H1 (cell line): ENCODE data around the gene DAGLA. TPM values are rescaled to one million over a fixed set of nuclear protein-coding genes. Genes with fewer than 3 reads are reported as not detected.

Source experiments
- CTCF ChIA-PET: fragments of 300-600 bp; sonication (Branson Sonifier 250); formaldehyde crosslinking; loops from one replicate; lab custom pipeline; 2021; ENCODE audit not compliant: partially characterized antibody; lab: Charles Lee
- POLR2A ChIA-PET: fragments of 300-600 bp; sonication (Branson Sonifier 250); formaldehyde crosslinking; loops from one replicate; lab custom pipeline; 2021; ENCODE audit warnings: inconsistent platforms; ENCODE audit not compliant: partially characterized antibody; lab: Charles Lee
- DNase-seq, 2 experiments: peaks; one replicate each; pipeline versions ENCODE4 v3.0.0 to v3.0.0-alpha.2; 2010 to 2022; ENCODE audit warnings: low spot score in 2 of 2, low read depth in 1 of 2, mixed read lengths in 1 of 2
- FAIRE-seq: peaks from 2 replicates; lab custom pipeline; 2011; peaks lifted over from hg19 to GRCh38; lab: Jason Lieb, UNC
- H2AFZ ChIP-seq: 2 replicates; pipeline ENCODE4 v1.8.1; 2012; ENCODE audit warnings: low read length, inconsistent platforms
- H2AK5ac ChIP-seq: 2 replicates; pipeline ENCODE4 v1.6.1; 2013; ENCODE audit warnings: low read depth, low read length
- H2BK120ac ChIP-seq: replicated peaks from 2 replicates; pipeline ENCODE3; 2013; ENCODE audit warnings: low read depth, low read length, inconsistent platforms
- H2BK12ac ChIP-seq: 2 replicates; pipeline ENCODE4 v1.6.1; 2013; ENCODE audit warnings: low read depth, low read length
- H2BK15ac ChIP-seq: 2 replicates; pipeline ENCODE4 v1.6.1; 2013; ENCODE audit warnings: low read length
- H2BK20ac ChIP-seq: 2 replicates; pipeline ENCODE4 v1.6.1; 2013; ENCODE audit warnings: low read length
- H2BK5ac ChIP-seq: 2 replicates; pipeline ENCODE4 v1.6.1; 2013; ENCODE audit warnings: low read depth, low read length
- H3K14ac ChIP-seq: 2 replicates; pipeline ENCODE4 v1.6.1; 2013; ENCODE audit warnings: inconsistent platforms; ENCODE audit not compliant: insufficient read length
- H3K18ac ChIP-seq: 2 replicates; pipeline ENCODE4 v1.6.1; 2013; ENCODE audit warnings: low read length; ENCODE audit errors: extremely low read depth
- H3K23ac ChIP-seq: 2 replicates; pipeline ENCODE4 v1.6.1; 2013; ENCODE audit warnings: inconsistent platforms; ENCODE audit not compliant: insufficient read length
- H3K23me2 ChIP-seq: 2 replicates; pipeline ENCODE4 v1.6.1; 2013; ENCODE audit warnings: low read depth, low read length
- H3K27ac ChIP-seq: 2 replicates; pipeline ENCODE4 v1.6.1; 2011; ENCODE audit warnings: low read depth, low read length, inconsistent platforms
- H3K27me3 ChIP-seq, 4 experiments: replicated peaks in 1 of 4; 1 replicate in 1 of 4; 2 replicates in 3 of 4; pipeline versions ENCODE4 v1.6.1 to v1.8.1; 2011 to 2013; ENCODE audit warnings: low read length in 3 of 4, mild to moderate bottlenecking in 3 of 4, inconsistent platforms in 2 of 4, mixed read lengths in 2 of 4, moderate library complexity in 1 of 4; ENCODE audit not compliant: control insufficient read depth in 3 of 4, insufficient read depth in 3 of 4; ENCODE audit errors: extremely low read depth in 1 of 4
- H3K36me3 ChIP-seq, 4 experiments: 2 replicates each; pipeline versions ENCODE4 v1.6.1 to v1.8.1; 2011 to 2013; ENCODE audit warnings: mild to moderate bottlenecking in 4 of 4, low read length in 3 of 4, moderate library complexity in 2 of 4, control low read depth in 1 of 4, inconsistent platforms in 1 of 4; ENCODE audit not compliant: insufficient read depth in 4 of 4, control insufficient read depth in 2 of 4
- H3K4ac ChIP-seq: replicated peaks from 2 replicates; pipeline ENCODE3; 2013; ENCODE audit warnings: low read length, low read depth, mixed read lengths, inconsistent platforms; ENCODE audit not compliant: insufficient read length
- H3K4me1 ChIP-seq, 4 experiments: replicated peaks in 1 of 4; 1 replicate in 1 of 4; 2 replicates in 3 of 4; pipeline versions ENCODE4 v1.6.1 to v1.8.1; 2011 to 2013; ENCODE audit warnings: low read length in 3 of 4, inconsistent platforms in 2 of 4, mixed read lengths in 1 of 4; ENCODE audit not compliant: insufficient read depth in 4 of 4, control insufficient read depth in 3 of 4
- H3K4me2 ChIP-seq, 2 experiments: 2 replicates each; pipeline versions ENCODE4 v1.6.1 to v1.8.1; 2011 to 2013; ENCODE audit warnings: low read depth in 2 of 2, low read length in 2 of 2, control low read depth in 1 of 2, inconsistent platforms in 1 of 2, mild to moderate bottlenecking in 1 of 2; ENCODE audit not compliant: insufficient read depth in 1 of 2
- H3K4me3 ChIP-seq, 4 experiments: fragments of 200-600, 300-600 bp in 1 of 4; sonication (generic), shearing (Covaris generic), sonication (Bioruptor Twin) in 1 of 4; 2 replicates each; pipeline versions ENCODE4 v1.5.1 to v1.8.1; 2011 to 2016; ENCODE audit warnings: low read length in 4 of 4, low read depth in 3 of 4, control low read depth in 2 of 4, inconsistent platforms in 2 of 4, mild to moderate bottlenecking in 2 of 4, mixed read lengths in 1 of 4, moderate library complexity in 1 of 4; ENCODE audit not compliant: insufficient read depth in 2 of 4; ENCODE audit errors: extremely low read depth in 1 of 4
- H3K56ac ChIP-seq: replicated peaks from 2 replicates; pipeline ENCODE3; 2013; ENCODE audit warnings: low read depth, mild to moderate bottlenecking, mixed read lengths, low read length, inconsistent platforms; ENCODE audit not compliant: insufficient read length
- H3K79me1 ChIP-seq: 2 replicates; pipeline ENCODE4 v1.6.1; 2013; ENCODE audit warnings: low read depth, low read length, control low read depth
- H3K79me2 ChIP-seq, 2 experiments: 2 replicates each; pipeline versions ENCODE4 v1.6.1 to v1.8.1; 2012 to 2013; ENCODE audit warnings: low read length in 2 of 2, mild to moderate bottlenecking in 2 of 2, inconsistent platforms in 1 of 2; ENCODE audit not compliant: insufficient read depth in 2 of 2, control insufficient read depth in 1 of 2
- H3K9ac ChIP-seq, 4 experiments: replicated peaks in 1 of 4; 1 replicate in 1 of 4; 2 replicates in 3 of 4; pipeline versions ENCODE4 v1.6.1 to v1.8.1; 2011 to 2013; ENCODE audit warnings: low read depth in 3 of 4, low read length in 3 of 4, control low read depth in 2 of 4, mild to moderate bottlenecking in 2 of 4, moderate library complexity in 2 of 4, inconsistent platforms in 1 of 4; ENCODE audit errors: extremely low read depth in 1 of 4
- H3K9me3 ChIP-seq, 2 experiments: 2 replicates each; pipeline versions ENCODE4 v1.6.1 to v1.8.1; 2012 to 2013; ENCODE audit warnings: mild to moderate bottlenecking in 2 of 2, moderate library complexity in 2 of 2, control low read depth in 1 of 2, inconsistent platforms in 1 of 2, low read depth in 1 of 2, low read length in 1 of 2, mixed read lengths in 1 of 2; ENCODE audit not compliant: insufficient read depth in 2 of 2
- H4K20me1 ChIP-seq, 2 experiments: replicated peaks in 1 of 2; 2 replicates each; pipeline versions ENCODE3 to v1.8.1; 2011 to 2013; ENCODE audit warnings: inconsistent platforms in 2 of 2, low read length in 2 of 2, mild to moderate bottlenecking in 1 of 2; ENCODE audit not compliant: insufficient read depth in 2 of 2, control insufficient read depth in 1 of 2
- H4K5ac ChIP-seq: 2 replicates; pipeline ENCODE4 v1.6.1; 2013; ENCODE audit warnings: low read length, low read depth, mixed read lengths, inconsistent platforms; ENCODE audit not compliant: insufficient read length
- H4K8ac ChIP-seq: 2 replicates; pipeline ENCODE4 v1.8.0; 2013; ENCODE audit warnings: mild to moderate bottlenecking, moderate library complexity, low read length, inconsistent platforms; ENCODE audit not compliant: insufficient read depth; ENCODE audit errors: extremely low read depth
- H4K91ac ChIP-seq: replicated peaks from 2 replicates; pipeline ENCODE3; 2013; ENCODE audit warnings: low read length, mixed read lengths, inconsistent platforms; ENCODE audit not compliant: insufficient read length
- HDAC2 ChIP-seq, 2 experiments: fragments of 300-600 bp in 1 of 2; sonication (generic) in 1 of 2; IDR thresholded peaks; 2 replicates each; pipeline ENCODE4 v1.6.1; 2011 to 2012; ENCODE audit warnings: low read depth in 2 of 2, low read length in 2 of 2, mild to moderate bottlenecking in 2 of 2, moderate library complexity in 2 of 2, borderline replicate concordance in 1 of 2, inconsistent platforms in 1 of 2
- MAFK ChIP-seq: IDR thresholded peaks from 2 replicates; pipeline ENCODE4 v1.6.1; 2012; ENCODE audit warnings: low read depth, mild to moderate bottlenecking, improper control_type of control experiment, low read length
- POLR2A ChIP-seq, 2 experiments: IDR thresholded peaks; 1 replicate in 1 of 2; 2 replicates in 1 of 2; pipeline ENCODE4 v1.6.1; 2011; ENCODE audit warnings: low read depth in 2 of 2, low read length in 2 of 2, mild to moderate bottlenecking in 2 of 2; ENCODE audit errors: control extremely low read depth in 1 of 2
- SUZ12 ChIP-seq: fragments of 200-600 bp; sonication (generic); IDR thresholded peaks from 2 replicates; pipeline ENCODE4 v1.6.1; 2012; ENCODE audit warnings: mild to moderate bottlenecking, inconsistent platforms, low read length, moderate library complexity, mixed read lengths
- WGBS, 2 experiments: shearing (Covaris generic) in 1 of 2; methylation state at CpG; one replicate each; pipeline versions ENCODE4 v1.1.6 to v1.1.7; 2013 to 2015; ENCODE audit warnings: low lambda C conversion rate in 2 of 2, mixed read lengths in 2 of 2, inconsistent platforms in 1 of 2, low coverage in 1 of 2, missing lambda C conversion rate in 1 of 2; ENCODE audit not compliant: insufficient replicate concordance in 2 of 2, insufficient coverage in 1 of 2, insufficient read length in 1 of 2; ENCODE audit errors: extremely low coverage in 1 of 2, missing lambda C conversion rate in 1 of 2; 5-methylcytosine and 5-hydroxymethylcytosine counted together
- polyA plus RNA-seq, 7 experiments: library from polyadenylated mRNA; depleted of rRNA in 3 of 7; stranded (reverse) in 5 of 7; unstranded in 2 of 7; fragments of >200 nt in 5 of 7; fragments of 200-250 nt in 2 of 7; gene quantifications; 1 replicate in 5 of 7; 2 replicates in 1 of 7; 4 replicates in 1 of 7; pipeline versions ENCODE4 v1.2.1 to v1.2.3, GENCODE V29; 2011 to 2013; ENCODE audit warnings: missing spikeins in 2 of 7, mixed read lengths in 2 of 7
- total RNA-seq: library from RNA; stranded (reverse); fragmentation: NEBNext Ultra II Directional; extraction: Animal tissue kit (Norgen Biotek cat#: 25700); gene quantifications from 2 replicates; pipeline ENCODE4 v1.2.1, GENCODE V29; 2021

DAGLA gene
- total and polyA plus RNA-seq, 2 of the 8 experiments (the other 6 are each of a cell fraction or from before 2014, with no cell fraction given): 3.6 to 6.6 TPM

- H3K9ac ChIP-seq: no peak overlapping the region
- CTCF ChIA-PET: interaction anchor here (0.7 to 3.0 kb wide), 13 partner anchors 8 to 88 kb away, joined by 3 to 11 read pairs (median 4); no protein-coding TSS in a partner anchor
- WGBS, 2 experiments: 90% methylated on average over 13 of the region's 13 CpGs; no CpG with 5 or more reads in 1 of the 2 experiments
Measured at GRCh38 chr11:61726775-61727174, 46.6 kb downstream of the DAGLA start.

More at GRCh38 chr11:61726775-61727174, 46.6 kb downstream of the DAGLA start:
- no peaks in the 10 kb centered on the region for H3K27me3 ChIP-seq
- no peak overlapping the region for H2AK5ac ChIP-seq
- H3K79me2 ChIP-seq: no peaks in the 10 kb centered on the region
- no peak overlapping the region for H3K56ac ChIP-seq
- no peak overlapping the region for H2AFZ ChIP-seq
- H3K18ac ChIP-seq: no peak overlapping the region
- no peak overlapping the region for H4K5ac ChIP-seq
- no peak overlapping the region for H3K4me3 ChIP-seq
- no peaks in the 10 kb centered on the region for H3K23me2 ChIP-seq
- TF ChIP-seq HDAC2 (IDR thresholded peaks at IDR 0.05; ENCODE audit: borderline replicate concordance in 1 of 2, low read depth in 2 of 2, low read length in 2 of 2) (no peak), POLR2A (IDR thresholded peaks at IDR 0.05; ENCODE audit: control extremely low read depth in 1 of 2, low read depth in 2 of 2, low read length in 2 of 2) (no peak), SUZ12 (no peak), MAFK (no peak)
- no peaks in the 10 kb centered on the region for H3K79me1 ChIP-seq
- H3K4me1 ChIP-seq: no peaks in the 10 kb centered on the region
- peaks cover 0 to 3% (median 0%) of the 10 kb centered on the region in 4 experiments; a peak in 2 of 8 replicates for H3K36me3 ChIP-seq
- no peaks in the 10 kb centered on the region for H3K9me3 ChIP-seq
- H2BK15ac ChIP-seq: no peak overlapping the region
- POLR2A ChIA-PET: no interaction called here
- FAIRE-seq: no peak
- H2BK5ac ChIP-seq: no peak overlapping the region
- no peak overlapping the region for H3K4ac ChIP-seq
- no peak overlapping the region for H3K4me2 ChIP-seq
- H2BK20ac ChIP-seq: no peak overlapping the region
- H3K27ac ChIP-seq: no peak overlapping the region
- peaks cover 0 to 9% of the 10 kb centered on the region in 2 experiments for H4K20me1 ChIP-seq
- H4K8ac ChIP-seq: no peak overlapping the region
- no peak overlapping the region for H2BK12ac ChIP-seq
- no peak overlapping the region for H4K91ac ChIP-seq
- no peak overlapping the region for H2BK120ac ChIP-seq
- no peak overlapping the region for H3K23ac ChIP-seq
- no peak for DNase-seq
- no peak overlapping the region for H3K14ac ChIP-seq
